Retinal pigment epithelial cell (primary cell): ENCODE data around the gene XYLT1.

Source experiments
- DNase-seq: peaks from one replicate; pipeline ENCODE4 v3.0.0-alpha.2; 2010; ENCODE audit warnings: low read depth
- H3K4me3 ChIP-seq: 2 replicates; pipeline ENCODE4 v1.5.1; 2011; ENCODE audit warnings: mild to moderate bottlenecking, low read length, control low read depth, moderate library complexity
- CTCF ChIP-seq: conservative IDR thresholded peaks from 2 replicates; pipeline ENCODE4 v1.5.1; 2011; ENCODE audit warnings: low read depth, low read length, control low read depth, inconsistent platforms

Gene XYLT1

GRCh38 chr16:17229766-17230165 is 241.0 kb downstream of the XYLT1 start:
- no peak for TF ChIP-seq CTCF
- no peak for DNase-seq
- H3K4me3 ChIP-seq = no peak overlapping the region

- TF ChIP-seq CTCF = no peak
- H3K4me3 ChIP-seq = no peak overlapping the region
- no peak for DNase-seq
Observed at GRCh38 chr16:17229131-17229530, 241.6 kb downstream of the XYLT1 start.

GRCh38 chr16:17228708-17229055 is 242.1 kb downstream of the XYLT1 start:
- no peak for TF ChIP-seq CTCF
- DNase-seq = no peak
- H3K4me3 ChIP-seq = no peak overlapping the region

GRCh38 chr16:17228048-17228707 is 242.6 kb downstream of the XYLT1 start:
- no peak for TF ChIP-seq CTCF
- no peak overlapping the region for H3K4me3 ChIP-seq
- no peak for DNase-seq

- DNase-seq = no peak
- no peak for TF ChIP-seq CTCF
- H3K4me3 ChIP-seq = no peak overlapping the region
Observed at GRCh38 chr16:17227278-17227677, 243.5 kb downstream of the XYLT1 start.

- H3K4me3 ChIP-seq = no peak overlapping the region
- no peak for DNase-seq
Observed at GRCh38 chr16:17225541-17225940, 245.2 kb downstream of the XYLT1 start.

GRCh38 chr16:17224879-17225281 is 245.9 kb downstream of the XYLT1 start:
- no peak for DNase-seq
- H3K4me3 ChIP-seq = no peak overlapping the region
- TF ChIP-seq CTCF = no peak

More at GRCh38 chr16:17225541-17225940, 245.2 kb downstream of the XYLT1 start:
- TF ChIP-seq CTCF = no peak
